Progenitor cell of endocrine pancreas (in vitro differentiated cells): ENCODE measurements around the gene PLIN3. TPM values are rescaled to one million over a fixed set of nuclear protein-coding genes. Genes with fewer than 3 reads are reported as not detected.
"Not testable (repeated sequence)": the region's sequence is repeated elsewhere in the genome, so short reads cannot be mapped to it uniquely, and the experiment has no call there.

Experiments used
- DNase-seq: peaks from one replicate; pipeline ENCODE4 v3.0.0; 2021; ENCODE audit warnings: low spot score; ENCODE audit not compliant: unreplicated experiment
- H3K27ac Mint-ChIP-seq: 2 replicates; pipeline ENCODE4 v1.8.0; 2021; ENCODE audit warnings: mild to moderate bottlenecking, moderate library complexity, mixed read lengths
- H3K27me3 Mint-ChIP-seq: 2 replicates; pipeline ENCODE4 v1.8.0; 2021; ENCODE audit warnings: mixed read lengths
- H3K36me3 Mint-ChIP-seq: 2 replicates; pipeline ENCODE4 v1.8.0; 2022; ENCODE audit warnings: mixed read lengths; ENCODE audit not compliant: insufficient read depth
- H3K4me1 Mint-ChIP-seq: 2 replicates; pipeline ENCODE4 v1.8.0; 2021; ENCODE audit warnings: low read depth, mixed read lengths
- H3K4me3 Mint-ChIP-seq: 2 replicates; pipeline ENCODE4 v1.8.0; 2021; ENCODE audit warnings: low read depth, mild to moderate bottlenecking, moderate library complexity, mixed read lengths
- H3K9me3 Mint-ChIP-seq: 2 replicates; pipeline ENCODE4 v1.8.0; 2021; ENCODE audit warnings: low read depth, mixed read lengths
- total RNA-seq: library from RNA; stranded (reverse); gene quantifications from 2 replicates; pipeline ENCODE4 v1.2.1, GENCODE V29; 2021
- TF ChIP-seq, protein P1 (sequence below): fragments of 200-600 bp; sonication (generic); IDR thresholded peaks from one replicate; pipeline ENCODE4 v1.5.0; 2021; ENCODE audit warnings: antibody characterized with exemption, mild to moderate bottlenecking; ENCODE audit not compliant: unreplicated experiment

Gene PLIN3
- total RNA-seq, 1 donor from 2014 or later: 43.6 TPM

DNA sequence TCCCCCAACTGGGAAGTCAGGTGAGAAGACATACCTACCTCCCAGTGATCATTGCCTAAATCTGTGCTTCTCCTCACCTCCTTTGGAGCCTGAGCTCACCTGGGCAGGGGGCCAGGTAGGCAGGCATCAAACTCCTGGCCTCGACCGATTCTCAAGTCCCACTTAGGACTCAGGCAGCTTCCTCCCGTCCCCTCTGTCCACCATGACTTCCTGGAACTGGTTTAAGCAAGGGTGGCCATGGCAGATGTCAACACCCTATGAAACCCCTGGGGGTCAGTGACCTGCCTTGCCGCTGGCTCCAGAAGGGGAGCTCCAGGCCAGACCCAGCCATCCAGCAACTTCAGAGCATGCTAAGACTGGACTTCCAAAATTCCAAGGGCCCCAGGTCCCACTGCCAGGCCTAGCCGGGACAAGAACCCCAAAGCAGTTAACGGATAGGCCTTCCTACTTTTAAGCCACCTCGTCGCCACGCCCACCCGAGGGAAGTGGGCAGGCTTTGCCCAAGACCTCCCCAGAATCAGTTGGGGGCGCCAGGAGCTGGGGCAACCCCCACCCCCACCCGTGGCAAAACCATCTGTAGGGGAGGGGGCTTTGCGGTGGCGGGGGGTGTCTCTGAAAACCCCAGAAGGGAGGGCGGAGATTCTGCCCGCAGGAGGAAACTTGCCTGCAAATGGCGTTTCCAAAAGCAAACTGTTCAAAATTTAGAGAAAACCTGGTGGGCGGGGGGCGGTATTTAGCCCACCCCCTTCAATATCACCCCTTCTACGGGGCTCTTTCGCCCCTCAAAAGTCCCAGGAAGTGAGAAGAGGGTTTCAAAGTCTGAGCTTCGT, 657 bp downstream of the PLIN3 start:
- H3K27ac Mint-ChIP-seq: peak overlapping the region; percentile 33
- DNase-seq: no peak
- no peaks in the 10 kb centered on the region for H3K9me3 Mint-ChIP-seq
- peaks cover 4% of the 10 kb centered on the region for H3K36me3 Mint-ChIP-seq
- H3K27me3 Mint-ChIP-seq: no peaks in the 10 kb centered on the region
- TF ChIP-seq, protein P1, sequence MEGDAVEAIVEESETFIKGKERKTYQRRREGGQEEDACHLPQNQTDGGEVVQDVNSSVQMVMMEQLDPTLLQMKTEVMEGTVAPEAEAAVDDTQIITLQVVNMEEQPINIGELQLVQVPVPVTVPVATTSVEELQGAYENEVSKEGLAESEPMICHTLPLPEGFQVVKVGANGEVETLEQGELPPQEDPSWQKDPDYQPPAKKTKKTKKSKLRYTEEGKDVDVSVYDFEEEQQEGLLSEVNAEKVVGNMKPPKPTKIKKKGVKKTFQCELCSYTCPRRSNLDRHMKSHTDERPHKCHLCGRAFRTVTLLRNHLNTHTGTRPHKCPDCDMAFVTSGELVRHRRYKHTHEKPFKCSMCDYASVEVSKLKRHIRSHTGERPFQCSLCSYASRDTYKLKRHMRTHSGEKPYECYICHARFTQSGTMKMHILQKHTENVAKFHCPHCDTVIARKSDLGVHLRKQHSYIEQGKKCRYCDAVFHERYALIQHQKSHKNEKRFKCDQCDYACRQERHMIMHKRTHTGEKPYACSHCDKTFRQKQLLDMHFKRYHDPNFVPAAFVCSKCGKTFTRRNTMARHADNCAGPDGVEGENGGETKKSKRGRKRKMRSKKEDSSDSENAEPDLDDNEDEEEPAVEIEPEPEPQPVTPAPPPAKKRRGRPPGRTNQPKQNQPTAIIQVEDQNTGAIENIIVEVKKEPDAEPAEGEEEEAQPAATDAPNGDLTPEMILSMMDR: no peak
- H3K4me1 Mint-ChIP-seq: peaks cover 5% of the 10 kb centered on the region
- peak overlapping the region; percentile 83 for H3K4me3 Mint-ChIP-seq

DNA sequence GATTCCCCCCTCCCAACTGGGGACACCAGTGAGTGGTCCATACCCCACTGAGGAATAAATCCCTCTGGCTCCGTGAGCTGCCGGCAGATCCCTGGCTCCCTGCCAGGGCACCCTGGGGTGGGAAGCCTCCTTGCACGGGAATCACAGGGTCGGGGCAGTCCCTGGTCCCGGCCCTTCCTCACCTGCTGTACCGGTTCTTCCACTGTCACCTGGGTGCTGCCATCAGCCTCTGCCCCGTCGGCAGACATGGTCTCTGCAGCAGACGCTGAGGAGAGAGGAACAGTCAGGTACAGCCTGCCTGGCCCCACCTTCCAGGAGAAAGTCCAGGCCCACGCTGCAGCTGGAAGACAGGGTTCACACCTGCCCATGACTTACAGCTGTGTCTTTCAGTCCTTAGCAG, 6.3 kb downstream of the PLIN3 start:
- Mint-ChIP-seq H3K4me3 (no peak overlapping the region), H3K4me1 (no peaks in the 10 kb centered on the region), H3K27ac (no peak overlapping the region), H3K27me3 (no peaks in the 10 kb centered on the region), H3K9me3 (no peaks in the 10 kb centered on the region), H3K36me3 (peaks cover 4% of the 10 kb centered on the region)
- TF ChIP-seq, protein P1: no peak
- DNase-seq: no peak

DNA sequence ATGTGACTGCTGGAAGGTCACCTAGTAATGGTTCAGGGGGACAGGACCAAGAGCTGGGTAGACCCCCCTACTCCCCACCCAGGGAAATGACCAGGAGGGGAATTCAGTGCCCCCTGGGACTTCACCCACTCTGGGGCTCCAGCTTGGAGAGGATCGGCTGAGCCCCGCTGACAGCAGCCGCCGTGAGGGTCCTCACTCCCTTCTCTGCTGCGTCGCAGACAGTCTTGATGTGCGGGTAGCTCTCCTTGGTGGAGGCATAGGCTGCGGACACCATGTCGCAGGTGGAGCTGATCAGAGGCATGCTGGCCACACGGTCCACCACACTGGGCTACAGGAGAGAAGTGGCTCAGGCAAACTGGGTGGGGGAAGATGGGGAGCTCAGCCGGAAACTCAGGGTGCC, 7.8 kb downstream of the PLIN3 start:
- H3K27me3 Mint-ChIP-seq: no peaks in the 10 kb centered on the region
- no peaks in the 10 kb centered on the region for H3K9me3 Mint-ChIP-seq
- TF ChIP-seq, protein P1: no peak
- H3K4me1 Mint-ChIP-seq: no peaks in the 10 kb centered on the region
- no peak overlapping the region for H3K4me3 Mint-ChIP-seq
- no peak overlapping the region for H3K27ac Mint-ChIP-seq
- H3K36me3 Mint-ChIP-seq: peaks cover 8% of the 10 kb centered on the region
- no peak for DNase-seq

DNA sequence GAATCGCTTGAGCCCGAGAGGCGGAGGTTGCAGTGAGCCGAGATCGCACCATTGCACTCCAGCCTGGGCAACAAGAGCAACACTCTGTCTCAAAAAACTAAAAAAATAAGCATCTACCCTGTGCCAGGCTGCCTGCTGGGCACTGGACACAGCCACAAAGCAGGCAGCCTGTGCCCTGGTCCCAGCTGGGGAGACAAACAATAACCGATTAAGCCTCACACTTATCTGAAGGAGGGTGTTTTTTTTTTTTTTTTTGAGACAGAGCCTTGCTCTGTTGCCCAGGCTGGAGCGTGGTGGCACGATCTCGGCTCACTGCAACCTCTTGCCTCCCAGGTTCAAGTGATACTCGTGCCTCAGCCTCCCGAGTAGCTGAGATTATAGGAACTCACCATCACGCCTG, 11.0 kb downstream of the PLIN3 start:
- H3K27me3 Mint-ChIP-seq, H3K36me3 Mint-ChIP-seq: not testable (repeated sequence)

DNA sequence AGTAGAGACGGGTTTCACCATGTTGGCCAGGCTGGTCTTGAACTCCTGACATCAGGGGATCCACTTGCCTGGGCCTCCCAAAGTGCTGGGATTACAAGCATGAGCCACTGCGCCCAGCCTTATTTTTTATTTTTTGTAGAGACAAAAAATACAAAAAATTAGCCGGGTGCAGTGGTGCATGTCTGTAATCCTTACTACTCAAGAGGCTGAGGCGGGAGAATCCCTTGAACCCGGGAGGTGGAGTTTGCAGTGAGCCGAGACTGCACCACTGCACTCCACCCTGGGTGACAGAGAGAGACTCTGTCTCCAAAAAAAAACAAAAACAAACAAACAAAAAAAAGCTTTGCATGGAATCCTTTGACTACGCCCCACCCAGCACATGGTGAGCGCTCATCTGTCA, 14.0 kb downstream of the PLIN3 start:
- DNase-seq, H3K4me1 Mint-ChIP-seq, H3K9me3 Mint-ChIP-seq, H3K4me3 Mint-ChIP-seq, H3K27ac Mint-ChIP-seq, H3K27me3 Mint-ChIP-seq: not testable (repeated sequence)
- peaks cover 10% of the 10 kb centered on the region for H3K36me3 Mint-ChIP-seq

More for the DNA sequence above, 11.0 kb downstream of the PLIN3 start:
- not testable (repeated sequence) for H3K9me3 Mint-ChIP-seq, H3K4me3 Mint-ChIP-seq, DNase-seq, H3K4me1 Mint-ChIP-seq, H3K27ac Mint-ChIP-seq

DNA sequence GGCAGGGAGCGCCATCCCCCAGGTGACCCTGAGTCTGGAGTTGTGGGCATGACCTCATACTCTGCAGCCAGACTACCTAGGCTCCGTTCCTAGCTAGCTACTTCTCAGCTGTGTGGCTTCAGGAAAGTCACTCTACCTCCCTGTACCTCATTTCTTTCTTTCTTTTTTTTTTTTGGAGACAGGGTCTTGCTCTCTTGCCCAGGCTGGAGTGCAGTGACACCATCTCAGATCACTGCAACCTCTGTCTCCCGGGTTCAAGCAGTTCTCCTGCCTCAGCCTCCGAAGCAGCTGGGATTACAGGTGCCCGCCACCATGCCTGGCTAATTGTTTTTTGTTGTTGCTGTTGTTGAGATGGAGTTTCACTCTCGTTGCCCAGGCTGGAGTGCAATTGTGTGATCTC, 15.0 kb downstream of the PLIN3 start:
- H3K9me3 Mint-ChIP-seq: no peaks in the 10 kb centered on the region
- H3K4me1 Mint-ChIP-seq: no peaks in the 10 kb centered on the region
- no peak overlapping the region for H3K27ac Mint-ChIP-seq
- peaks cover 12% of the 10 kb centered on the region for H3K36me3 Mint-ChIP-seq
- H3K27me3 Mint-ChIP-seq: no peaks in the 10 kb centered on the region
- no peak overlapping the region for H3K4me3 Mint-ChIP-seq
- DNase-seq: no peak
- TF ChIP-seq, protein P1: no peak
